Uterus (tissue), 4 donors: Measurements from ENCODE around the gene HOXA11. TPM values are rescaled to one million over a fixed set of nuclear protein-coding genes. Genes with fewer than 3 reads are reported as not detected.

ENCODE experiments used
- DNase-seq, 2 donors: peaks; one replicate each; pipeline ENCODE4 v3.0.0-alpha.2; 2019 to 2020
- H3K27ac ChIP-seq, 2 donors: fragments of 200-600 bp; sonication (generic); 1 replicate in 1 of 2; 2 replicates in 1 of 2; pipeline ENCODE4 v1.5.1; 2016 to 2018
- H3K27me3 ChIP-seq, 2 donors: fragments of 200-600 bp; sonication (generic); one replicate each; pipeline ENCODE4 v1.5.1; 2018 to 2019; ENCODE audit warnings: control low read depth in 1 of 2
- H3K36me3 ChIP-seq, 2 donors: fragments of 200-600 bp; sonication (generic); one replicate each; pipeline ENCODE4 v1.5.1; 2019; ENCODE audit warnings: control low read depth in 1 of 2
- H3K4me1 ChIP-seq, 2 donors: fragments of 200-600 bp; sonication (generic); one replicate each; pipeline ENCODE4 v1.5.1; 2018 to 2019; ENCODE audit warnings: control low read depth in 1 of 2
- H3K4me3 ChIP-seq, 2 donors: fragments of 200-600 bp; sonication (generic); 1 replicate in 1 of 2; 2 replicates in 1 of 2; pipeline ENCODE4 v1.5.1; 2018 to 2019; ENCODE audit warnings: mild to moderate bottlenecking in 1 of 2
- H3K9me3 ChIP-seq, 2 donors: fragments of 200-600 bp; sonication (generic); one replicate each; pipeline ENCODE4 v1.5.1; 2019; ENCODE audit warnings: control low read depth in 1 of 2
- CTCF ChIP-seq, 4 experiments: fragments of 200-600 bp in 2 of 4; fragments of 450-650 bp in 2 of 4; sonication (generic) in 2 of 4; IDR thresholded peaks; one replicate each; pipeline ENCODE4 v1.5.1; 2016 to 2019; ENCODE audit warnings: antibody characterized with exemption in 4 of 4, mild to moderate bottlenecking in 2 of 4, moderate library complexity in 1 of 4
- POLR2A ChIP-seq, 2 donors: fragments of 450-650 bp; IDR thresholded peaks; one replicate each; pipeline ENCODE4 v1.6.1; 2016; ENCODE audit warnings: antibody characterized with exemption in 2 of 2, mild to moderate bottlenecking in 1 of 2, moderate library complexity in 1 of 2
- intact Hi-C: fragments of 100-400 bp; cut with DNase I; formaldehyde crosslinking; loops from one replicate; pipeline ENCODE4 v1.15.1; 2023; ENCODE audit warnings: low total_unique reads
- total RNA-seq, 4 donors: library from RNA; depleted of rRNA in 3 of 4; stranded (reverse); fragments of >200 nt in 3 of 4; gene quantifications; one replicate each; pipeline versions ENCODE4 v1.1.0 to v1.2.4, GENCODE V29; 2014 to 2023
- donor health status: DM: yes; HTN: yes; CAD: no.

Gene HOXA11
- total RNA-seq, 4 donors from 2014 or later = 32.4 to 82.0 (median 57.8) TPM

- H3K9me3 ChIP-seq = no peaks in the 10 kb centered on the region
- DNase-seq = no peak
- H3K36me3 ChIP-seq = no peaks in the 10 kb centered on the region
- intact Hi-C loops = no loop called here
- no peak for TF ChIP-seq CTCF (IDR thresholded peaks at IDR 0.05)
- no peak for TF ChIP-seq POLR2A (IDR thresholded peaks at IDR 0.05)
- peaks cover 0 to 2% of the 10 kb centered on the region in 2 donors for H3K4me1 ChIP-seq
- H3K4me3 ChIP-seq = no peak overlapping the region
- no peak overlapping the region for H3K27ac ChIP-seq
- H3K27me3 ChIP-seq = peaks cover 26 to 60% of the 10 kb centered on the region in 2 donors
These were observed 20.6 kb upstream of the HOXA11 start for GRCh38 chr7:27205325-27206280.

- intact Hi-C loops = no loop called here
These were observed 19.9 kb upstream of the HOXA11 start for GRCh38 chr7:27204851-27205322.

GRCh38 chr7:27203964-27204594, 19.0 kb upstream of the HOXA11 start:
- intact Hi-C loops = no loop called here
- no peak overlapping the region for H3K27ac ChIP-seq

More at GRCh38 chr7:27204851-27205322, 19.9 kb upstream of the HOXA11 start:
- H3K4me3 ChIP-seq = no peak overlapping the region
- H3K27ac ChIP-seq = no peak overlapping the region
- H3K27me3 ChIP-seq = peaks cover 26 to 63% of the 10 kb centered on the region in 2 donors
- peaks cover 0 to 5% of the 10 kb centered on the region in 2 donors for H3K4me1 ChIP-seq
- no peak for DNase-seq
- TF ChIP-seq POLR2A (IDR thresholded peaks at IDR 0.05) (no peak), CTCF (IDR thresholded peaks at IDR 0.05) (no peak)
- no peaks in the 10 kb centered on the region for H3K9me3 ChIP-seq
- no peaks in the 10 kb centered on the region for H3K36me3 ChIP-seq

GRCh38 chr7:27203365-27203953, 18.4 kb upstream of the HOXA11 start:
- Histone ChIP-seq H3K9me3 (no peaks in the 10 kb centered on the region), H3K4me1 (peaks cover 0 to 11% of the 10 kb centered on the region in 2 donors), H3K27ac (no peak overlapping the region), H3K27me3 (peaks cover 35 to 70% of the 10 kb centered on the region in 2 donors), H3K36me3 (no peaks in the 10 kb centered on the region), H3K4me3 (no peak overlapping the region)
- intact Hi-C loops = no loop called here
- no peak for DNase-seq
- TF ChIP-seq POLR2A (IDR thresholded peaks at IDR 0.05) (no peak), CTCF (IDR thresholded peaks at IDR 0.05) (no peak)

More at GRCh38 chr7:27203964-27204594, 19.0 kb upstream of the HOXA11 start:
- Histone ChIP-seq H3K36me3 (no peaks in the 10 kb centered on the region), H3K9me3 (no peaks in the 10 kb centered on the region), H3K27me3 (peaks cover 29 to 64% of the 10 kb centered on the region in 2 donors), H3K4me3 (no peak overlapping the region), H3K4me1 (peaks cover 0 to 10% of the 10 kb centered on the region in 2 donors)
- DNase-seq = no peak
- TF ChIP-seq CTCF (IDR thresholded peaks at IDR 0.05) = no peak
- no peak for TF ChIP-seq POLR2A (IDR thresholded peaks at IDR 0.05)
